Kidney epithelial cell (primary cell): ENCODE results near the gene NFIB. TPM values are rescaled to one million over a fixed set of nuclear protein-coding genes. Genes with fewer than 3 reads are reported as not detected.

Experiments used
- DNase-seq: peaks from one replicate; pipeline ENCODE4 v3.0.0-alpha.2; 2010; ENCODE audit warnings: low read depth
- H3K27me3 ChIP-seq: 2 replicates; pipeline ENCODE4 v1.6.0; 2011; ENCODE audit warnings: low read length; ENCODE audit not compliant: control insufficient read depth, insufficient read depth
- H3K36me3 ChIP-seq: 2 replicates; pipeline ENCODE4 v1.5.1; 2011; ENCODE audit warnings: low read length; ENCODE audit not compliant: control insufficient read depth, insufficient read depth
- H3K4me3 ChIP-seq: 2 replicates; pipeline ENCODE4 v1.5.1; 2011; ENCODE audit warnings: low read depth, mild to moderate bottlenecking, control low read depth, low read length
- CTCF ChIP-seq: IDR thresholded peaks from 2 replicates; pipeline ENCODE4 v1.5.1; 2011; ENCODE audit warnings: mild to moderate bottlenecking, moderate library complexity, low read length, control low read depth, inconsistent platforms; ENCODE audit not compliant: insufficient read depth, poor library complexity, severe bottlenecking
- total RNA-seq: library from RNA; depleted of rRNA; stranded (reverse); fragments of >200 nt; gene quantifications from 2 replicates; pipeline ENCODE4 v1.2.3, GENCODE V29; 2015

The NFIB gene
- total RNA-seq, 1 donor from 2014 or later: 3.3 TPM

GRCh38 chr9:14037331-14037730, 276.6 kb downstream of the NFIB start:
- Histone ChIP-seq H3K36me3 (no peaks in the 10 kb centered on the region), H3K4me3 (no peak overlapping the region), H3K27me3 (no peaks in the 10 kb centered on the region)
- TF ChIP-seq CTCF: no peak
- DNase-seq: no peak

- Histone ChIP-seq H3K4me3 (no peak overlapping the region), H3K27me3 (no peaks in the 10 kb centered on the region), H3K36me3 (no peaks in the 10 kb centered on the region)
- TF ChIP-seq CTCF: no peak
- no peak for DNase-seq
Observed at GRCh38 chr9:14033067-14033466, 280.9 kb downstream of the NFIB start.
